Measurements from ENCODE around the gene MAFF.
A peak's percentile ranks its signal among the peaks of the same experiment; 100 is the strongest.

MAFF gene

DNA sequence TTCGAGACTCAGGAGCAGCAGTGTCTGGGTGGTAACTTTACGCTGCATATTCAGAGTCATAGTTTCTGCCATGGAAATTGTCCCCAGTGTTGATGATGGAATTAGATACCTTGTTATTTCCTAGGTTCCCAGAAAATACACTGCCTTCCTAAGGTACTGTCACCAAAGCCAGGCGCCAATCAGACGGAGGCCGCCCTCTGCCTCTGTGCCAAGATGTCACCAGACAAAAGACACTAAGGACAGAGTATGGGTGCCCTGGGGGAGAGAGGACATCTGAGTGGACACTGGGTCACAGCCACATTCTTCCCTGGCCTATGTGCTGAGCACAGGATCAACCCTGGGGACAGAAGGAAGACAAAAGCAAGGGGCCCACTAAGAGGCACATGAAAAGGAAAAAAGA lies 31.3 kb upstream of the MAFF start:
- Histone ChIP-seq H3K4me1 (ENCODE audit: control insufficient read depth in 1 of 2, insufficient read depth in 1 of 2, low read depth in 1 of 2, low read length in 1 of 2) (peaks cover 10 to 11% of the 10 kb centered on the region in 2 experiments), H3K36me3 (peaks cover 10% of the 10 kb centered on the region), H3K9me3 (no peaks in the 10 kb centered on the region), H3K27ac (no peak overlapping the region), H3K27me3 (no peaks in the 10 kb centered on the region), H3K4me3 (ENCODE audit: low read depth in 1 of 2, low read length in 1 of 2) (no peak overlapping the region)
- TF ChIP-seq, protein P1, sequence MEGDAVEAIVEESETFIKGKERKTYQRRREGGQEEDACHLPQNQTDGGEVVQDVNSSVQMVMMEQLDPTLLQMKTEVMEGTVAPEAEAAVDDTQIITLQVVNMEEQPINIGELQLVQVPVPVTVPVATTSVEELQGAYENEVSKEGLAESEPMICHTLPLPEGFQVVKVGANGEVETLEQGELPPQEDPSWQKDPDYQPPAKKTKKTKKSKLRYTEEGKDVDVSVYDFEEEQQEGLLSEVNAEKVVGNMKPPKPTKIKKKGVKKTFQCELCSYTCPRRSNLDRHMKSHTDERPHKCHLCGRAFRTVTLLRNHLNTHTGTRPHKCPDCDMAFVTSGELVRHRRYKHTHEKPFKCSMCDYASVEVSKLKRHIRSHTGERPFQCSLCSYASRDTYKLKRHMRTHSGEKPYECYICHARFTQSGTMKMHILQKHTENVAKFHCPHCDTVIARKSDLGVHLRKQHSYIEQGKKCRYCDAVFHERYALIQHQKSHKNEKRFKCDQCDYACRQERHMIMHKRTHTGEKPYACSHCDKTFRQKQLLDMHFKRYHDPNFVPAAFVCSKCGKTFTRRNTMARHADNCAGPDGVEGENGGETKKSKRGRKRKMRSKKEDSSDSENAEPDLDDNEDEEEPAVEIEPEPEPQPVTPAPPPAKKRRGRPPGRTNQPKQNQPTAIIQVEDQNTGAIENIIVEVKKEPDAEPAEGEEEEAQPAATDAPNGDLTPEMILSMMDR (IDR thresholded peaks at IDR 0.05), result no peak

DNA sequence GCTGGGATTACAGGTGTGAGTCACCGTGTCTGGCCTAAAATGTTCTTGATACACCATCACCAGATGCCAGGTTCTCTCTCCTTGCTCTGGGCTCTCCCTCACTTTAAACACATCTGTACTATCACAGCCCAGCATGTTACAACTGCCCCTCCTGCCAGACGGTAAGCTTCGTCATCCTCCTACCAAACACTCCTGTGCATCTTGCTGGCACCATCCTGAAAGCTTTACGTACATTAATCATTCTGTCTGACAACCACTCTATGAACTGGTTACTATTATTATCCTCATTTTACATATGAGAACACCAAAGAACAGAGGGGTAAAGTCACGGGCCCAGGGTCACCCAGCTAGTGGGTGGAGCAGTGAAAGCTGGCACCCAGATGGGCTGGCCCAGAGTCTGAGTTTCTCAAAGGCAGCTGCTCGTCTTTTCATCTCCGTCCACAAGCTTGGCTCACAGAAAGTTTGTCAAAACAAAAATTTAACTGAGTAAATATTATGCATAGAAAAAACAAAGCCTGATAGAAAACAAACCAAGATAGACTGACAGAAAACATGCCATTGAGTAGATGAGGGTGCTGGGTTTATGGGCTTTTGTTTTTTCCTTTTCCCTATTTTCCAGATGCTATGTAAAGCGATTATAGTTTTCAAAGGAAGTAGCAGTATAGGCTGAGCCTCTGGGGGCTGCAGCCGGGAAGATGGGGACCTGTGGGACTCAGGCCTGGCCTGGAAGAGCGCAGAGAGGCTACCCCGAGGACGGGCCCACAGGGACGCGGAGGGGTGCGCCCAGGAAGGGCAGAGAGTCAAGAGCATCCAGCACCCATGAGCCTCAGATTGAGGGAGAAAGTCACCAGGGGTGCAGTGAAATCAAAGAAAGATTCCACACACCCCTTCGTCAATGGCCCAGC lies 29.6 kb upstream of the MAFF start:
- Histone ChIP-seq H3K27me3 (no peaks in the 10 kb centered on the region), H3K4me3 (ENCODE audit: low read depth in 1 of 2, low read length in 1 of 2) (no peak overlapping the region), H3K4me1 (ENCODE audit: control insufficient read depth in 1 of 2, insufficient read depth in 1 of 2, low read depth in 1 of 2, low read length in 1 of 2) (peaks cover 27 to 28% of the 10 kb centered on the region in 2 experiments), H3K27ac (peak overlapping the region; percentile 1), H3K9me3 (no peaks in the 10 kb centered on the region), H3K36me3 (peaks cover 10% of the 10 kb centered on the region)
- TF ChIP-seq, protein P1 (IDR thresholded peaks at IDR 0.05), result no peak

DNA sequence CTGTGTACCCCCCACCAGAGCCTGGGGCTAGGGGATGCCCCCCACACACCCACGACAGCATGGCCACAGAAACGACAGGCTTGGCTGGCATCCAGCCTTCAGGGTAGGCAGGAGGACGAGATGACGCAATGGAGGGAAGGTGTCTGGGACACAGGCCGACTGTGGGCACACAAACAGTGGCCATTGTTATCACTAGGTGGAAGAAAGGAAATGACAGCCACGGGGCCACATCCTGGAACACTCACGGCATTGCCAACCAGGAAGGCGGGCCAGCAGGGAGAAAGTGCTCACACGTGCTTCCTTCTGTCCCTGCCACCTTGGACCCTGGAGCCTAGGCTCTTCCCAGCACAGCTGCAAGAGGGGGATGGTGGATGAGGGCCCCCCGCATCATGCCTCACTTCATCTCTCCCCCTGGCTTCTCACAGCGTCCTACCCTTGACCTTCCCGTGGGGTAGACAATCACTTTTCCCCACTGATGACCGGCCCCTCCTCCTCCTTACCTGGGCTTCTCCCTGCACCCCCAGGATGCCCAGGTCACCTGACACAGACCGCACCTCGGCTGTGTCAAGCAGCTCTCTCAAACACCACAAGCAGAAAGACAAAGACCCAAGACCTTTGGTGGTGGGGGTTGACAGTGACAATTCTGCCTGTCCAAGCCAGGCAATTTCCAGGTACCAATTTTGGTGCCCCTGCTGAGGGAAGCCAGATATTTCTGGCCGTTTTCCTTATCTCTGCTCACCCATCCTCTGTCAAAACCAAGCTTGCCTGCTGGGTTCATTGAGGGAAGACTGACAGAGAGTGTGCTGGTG lies 28.8 kb upstream of the MAFF start:
- TF ChIP-seq, protein P1 (IDR thresholded peaks at IDR 0.05), result no peak
- H3K9me3 ChIP-seq, result no peaks in the 10 kb centered on the region
- H3K4me3 ChIP-seq (ENCODE audit: low read depth in 1 of 2, low read length in 1 of 2), result no peak overlapping the region

DNA sequence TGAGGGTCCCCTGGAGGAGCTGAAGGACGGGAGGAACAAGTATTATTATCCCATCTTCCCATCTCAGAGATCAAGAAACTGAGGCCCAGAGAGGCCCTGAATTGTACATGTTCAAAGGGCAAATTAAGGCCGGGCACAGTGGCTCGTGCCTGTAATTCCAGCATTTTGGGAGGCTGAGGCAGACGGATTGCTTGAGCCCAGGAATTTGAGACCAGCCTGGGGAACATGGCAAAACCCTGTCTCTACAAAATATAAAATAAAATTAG lies 28.2 kb upstream of the MAFF start:
- Histone ChIP-seq H3K4me3 (ENCODE audit: low read depth in 1 of 2, low read length in 1 of 2) (no peak overlapping the region), H3K27ac (no peak overlapping the region), H3K4me1 (ENCODE audit: control insufficient read depth in 1 of 2, insufficient read depth in 1 of 2, low read depth in 1 of 2, low read length in 1 of 2) (peaks cover 28 to 30% of the 10 kb centered on the region in 2 experiments), H3K36me3 (peaks cover 3% of the 10 kb centered on the region), H3K9me3 (no peaks in the 10 kb centered on the region), H3K27me3 (no peaks in the 10 kb centered on the region)
- TF ChIP-seq, protein P1 (IDR thresholded peaks at IDR 0.05), result no peak

More for the DNA sequence above, 28.8 kb upstream of the MAFF start:
- H3K27me3 ChIP-seq, result no peaks in the 10 kb centered on the region
- H3K36me3 ChIP-seq, result peaks cover 5% of the 10 kb centered on the region
- peaks cover 28 to 30% of the 10 kb centered on the region in 2 experiments for H3K4me1 ChIP-seq (ENCODE audit: control insufficient read depth in 1 of 2, insufficient read depth in 1 of 2, low read depth in 1 of 2, low read length in 1 of 2)
- peak overlapping the region; percentile 13 for H3K27ac ChIP-seq

DNA sequence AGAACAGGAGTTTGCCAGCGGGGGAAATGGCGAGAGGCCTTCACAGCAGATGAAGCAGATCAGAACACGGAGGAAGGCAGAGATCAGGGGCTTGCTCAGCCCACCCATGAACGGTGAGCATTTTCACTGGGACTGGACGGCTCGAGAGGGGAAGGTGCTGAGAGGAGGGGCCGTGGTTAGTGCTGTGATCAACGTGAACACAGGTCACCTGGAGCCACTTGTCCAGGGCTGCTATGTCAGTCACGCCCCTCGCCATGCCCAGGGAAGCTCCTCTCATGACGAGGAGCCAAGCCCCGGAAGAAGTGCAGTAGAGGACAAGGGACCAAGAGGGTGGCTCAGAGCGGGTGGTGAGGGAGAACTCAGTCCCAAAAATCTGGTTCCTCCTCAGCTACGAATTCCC lies 27.2 kb upstream of the MAFF start:
- Histone ChIP-seq H3K27ac (no peak overlapping the region), H3K36me3 (no peaks in the 10 kb centered on the region), H3K4me1 (ENCODE audit: control insufficient read depth in 1 of 2, insufficient read depth in 1 of 2, low read depth in 1 of 2, low read length in 1 of 2) (peaks cover 31% of the 10 kb centered on the region in 2 experiments), H3K27me3 (no peaks in the 10 kb centered on the region), H3K9me3 (no peaks in the 10 kb centered on the region), H3K4me3 (ENCODE audit: low read depth in 1 of 2, low read length in 1 of 2) (no peak overlapping the region)
- TF ChIP-seq, protein P1 (IDR thresholded peaks at IDR 0.05), result no peak

Measured in neutrophil (primary cell).